Islet of Langerhans (tissue), 1 donor: ENCODE results near the gene ATP8A1.
"Not testable (repeated sequence)": the region's sequence is repeated elsewhere in the genome, so short reads cannot be mapped to it uniquely, and the experiment has no call there.

Source experiments
- FAIRE-seq: peaks from one replicate; lab custom pipeline; 2011; peaks lifted over from hg19 to GRCh38; lab: Jason Lieb, UNC

Gene ATP8A1

GRCh38 chr4:42656944-42657792 is at the start of gene ATP8A1:
ATP8A1 (minus strand) TSS chr4:42657105; CDS start chr4:42656873, 232 bp downstream.
- FAIRE-seq = peak; percentile 9

GRCh38 chr4:42706086-42706485 is 49.2 kb upstream of the ATP8A1 start:
- FAIRE-seq = no peak

DNA sequence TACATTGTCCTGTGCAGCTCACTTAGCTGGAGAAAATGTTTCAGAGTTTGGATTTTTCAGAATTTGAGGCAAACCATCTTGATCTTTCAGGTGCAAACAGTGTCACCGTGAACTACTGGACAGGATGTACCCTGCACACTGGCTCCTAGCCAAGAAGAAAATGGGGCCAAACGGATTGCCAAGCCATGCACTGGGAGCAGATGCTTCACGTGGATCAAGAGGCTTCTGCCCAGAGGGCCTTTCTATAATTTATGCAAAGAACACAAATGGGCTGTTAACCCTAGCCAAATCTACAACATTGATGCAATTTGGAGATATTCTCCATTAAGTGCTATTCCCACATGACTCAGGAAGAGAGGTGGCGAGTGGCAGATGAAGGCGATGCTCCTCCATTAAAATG is 46.9 kb upstream of the ATP8A1 start:
- FAIRE-seq = no peak

DNA sequence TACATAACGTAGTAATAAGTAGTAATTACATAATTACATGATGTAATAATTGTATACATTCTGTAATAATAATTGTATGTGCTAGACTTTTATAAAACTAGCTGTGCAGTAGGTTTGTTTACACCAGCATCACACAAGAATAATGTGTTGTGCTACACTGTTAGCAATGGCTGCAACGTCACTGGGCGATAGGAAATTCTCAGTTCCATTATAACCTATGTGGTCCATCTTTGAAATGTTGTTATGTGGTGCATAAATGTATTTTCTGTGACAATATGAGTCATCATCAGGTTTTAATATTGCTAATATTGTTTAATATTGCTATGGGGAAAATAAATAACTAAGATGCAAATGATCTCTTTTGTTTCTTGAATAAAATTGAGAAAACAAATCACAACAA is 46.0 kb upstream of the ATP8A1 start:
- no peak for FAIRE-seq

DNA sequence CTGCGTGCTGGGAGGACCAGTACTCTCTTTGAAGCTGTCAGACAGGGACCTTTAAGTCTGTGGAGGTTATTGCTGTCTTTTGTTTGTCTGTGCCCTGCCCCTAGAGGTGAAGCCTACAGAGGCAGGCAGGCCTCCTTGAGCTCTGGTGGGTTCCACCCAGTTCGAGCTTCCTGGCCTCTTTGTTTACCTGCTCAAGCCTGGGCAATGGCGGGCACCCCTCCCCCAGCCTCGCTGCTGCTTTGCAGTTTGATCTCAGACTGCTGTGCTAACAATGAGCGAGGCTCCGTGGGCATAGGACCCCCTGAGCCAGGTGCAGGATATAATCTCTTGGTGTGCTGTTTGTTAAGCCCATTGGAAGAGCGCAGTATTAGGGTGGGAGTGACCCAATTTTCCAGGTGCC is 44.9 kb upstream of the ATP8A1 start:
- not testable (repeated sequence) for FAIRE-seq

DNA sequence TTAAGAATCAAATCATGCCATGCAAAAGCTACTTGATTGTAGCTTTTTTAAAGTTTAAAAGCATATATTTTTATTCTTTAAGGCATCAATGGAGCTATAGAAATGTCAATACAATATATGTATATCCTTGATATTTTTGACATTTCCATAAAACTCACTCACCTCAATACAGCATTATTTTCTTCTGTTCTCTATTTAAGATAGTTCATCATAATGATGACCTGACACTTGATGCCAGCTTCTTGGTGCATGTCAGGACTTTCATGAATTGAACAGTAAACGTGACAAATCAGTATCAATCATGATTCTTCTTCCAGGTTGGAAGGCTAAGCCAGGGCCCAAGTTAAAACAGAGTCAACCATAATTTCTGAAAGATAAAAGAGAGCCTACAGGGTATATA is 33.6 kb upstream of the ATP8A1 start:
- FAIRE-seq = no peak

GRCh38 chr4:42683393-42683792 is 26.5 kb upstream of the ATP8A1 start:
- no peak for FAIRE-seq

- FAIRE-seq = peak; percentile 75
Measured at GRCh38 chr4:42678512-42678911, 21.6 kb upstream of the ATP8A1 start.

DNA sequence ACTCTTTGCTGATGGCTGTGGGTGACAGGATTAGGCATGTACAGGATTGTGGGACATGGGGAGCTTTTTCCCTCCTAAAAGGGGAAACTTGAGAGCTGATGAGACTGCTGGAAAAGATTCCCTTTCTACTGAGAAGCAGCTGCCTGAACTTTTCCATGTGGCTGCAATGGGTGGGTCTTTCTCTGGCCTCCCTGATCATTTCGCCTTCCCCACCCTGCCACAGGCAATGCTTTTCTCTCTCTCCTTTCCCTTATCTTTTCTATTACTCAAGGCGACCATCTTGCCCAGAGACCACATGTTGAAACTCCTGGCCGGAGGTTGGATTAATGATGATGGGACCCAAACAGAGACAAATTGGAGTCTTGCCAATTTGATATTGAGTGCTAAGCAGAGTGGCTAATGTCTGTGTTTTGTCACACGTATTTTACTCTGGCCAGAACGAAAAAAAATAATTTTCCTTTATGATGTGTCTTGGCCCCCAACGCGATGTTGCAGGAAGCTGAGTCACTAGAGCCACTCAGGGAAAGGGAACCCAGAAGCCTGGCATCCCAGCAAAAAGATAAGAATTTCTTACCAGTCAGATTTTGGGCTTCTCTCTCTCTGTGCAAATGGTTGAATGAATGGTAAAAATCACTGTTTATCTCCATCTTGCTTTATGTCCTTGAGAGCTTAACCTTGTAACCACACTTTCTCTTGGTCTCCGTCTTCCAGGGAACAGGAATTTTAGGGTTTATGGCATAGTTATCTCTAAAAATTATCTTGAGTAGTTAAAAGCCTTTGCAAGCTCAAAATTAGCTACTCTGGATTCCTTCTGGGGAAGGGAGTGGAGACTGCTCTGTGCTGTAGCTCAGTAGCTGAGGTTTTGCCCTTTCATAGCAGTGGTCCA is 19.4 kb upstream of the ATP8A1 start:
- FAIRE-seq = no peak

DNA sequence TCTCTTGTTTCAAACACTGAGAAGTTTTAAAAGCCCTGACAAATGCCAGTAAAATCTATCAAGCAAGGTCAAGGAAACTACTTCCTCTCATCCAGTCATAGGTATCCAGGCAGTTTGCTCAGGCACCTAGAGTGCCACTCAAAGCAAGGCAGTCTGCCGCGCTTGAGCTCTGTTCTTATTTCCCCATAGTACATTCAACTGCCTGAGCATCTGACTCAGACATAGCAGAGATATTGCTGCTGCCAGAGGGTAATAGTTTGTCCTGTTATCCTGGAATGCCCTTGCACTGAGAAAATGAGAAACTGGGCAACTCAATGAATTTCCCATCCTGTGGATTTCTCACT is 16.1 kb upstream of the ATP8A1 start:
- FAIRE-seq = no peak

DNA sequence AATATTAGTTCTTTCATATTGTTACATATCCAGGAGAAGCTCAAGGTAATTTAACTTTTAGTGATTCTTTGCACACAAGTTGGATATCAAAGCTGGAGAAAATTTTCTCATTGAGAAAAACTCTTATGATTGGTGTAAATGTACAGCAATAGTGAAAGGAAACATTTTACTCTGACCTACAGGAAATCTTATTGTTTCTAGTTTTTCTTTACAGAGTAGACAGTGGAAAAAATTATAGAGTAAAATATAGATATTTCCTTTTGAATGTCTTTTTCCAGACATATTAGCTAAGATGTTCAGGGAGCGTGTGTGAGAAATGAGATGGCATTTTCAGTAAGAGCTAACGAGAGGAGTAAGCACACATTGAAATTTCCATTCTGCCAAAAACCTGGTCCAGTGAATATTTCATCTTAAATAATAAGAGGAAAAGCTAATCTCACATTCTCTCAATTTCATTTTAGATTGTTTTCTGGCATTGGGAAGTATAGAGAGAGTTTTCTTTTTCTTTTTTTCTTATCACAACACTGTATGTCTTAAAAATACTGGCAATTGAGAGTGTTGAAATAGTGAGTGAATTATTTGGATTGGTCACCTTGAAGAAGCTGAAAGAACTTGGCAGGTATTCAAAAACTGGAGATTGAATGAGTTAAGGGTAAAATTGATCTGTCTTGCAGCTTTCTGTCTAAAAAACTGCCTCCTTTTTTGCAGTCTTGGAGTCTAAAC is 15.6 kb upstream of the ATP8A1 start:
- no peak for FAIRE-seq

- no peak for FAIRE-seq
Measured at GRCh38 chr4:42671431-42672194, 14.7 kb upstream of the ATP8A1 start.

DNA sequence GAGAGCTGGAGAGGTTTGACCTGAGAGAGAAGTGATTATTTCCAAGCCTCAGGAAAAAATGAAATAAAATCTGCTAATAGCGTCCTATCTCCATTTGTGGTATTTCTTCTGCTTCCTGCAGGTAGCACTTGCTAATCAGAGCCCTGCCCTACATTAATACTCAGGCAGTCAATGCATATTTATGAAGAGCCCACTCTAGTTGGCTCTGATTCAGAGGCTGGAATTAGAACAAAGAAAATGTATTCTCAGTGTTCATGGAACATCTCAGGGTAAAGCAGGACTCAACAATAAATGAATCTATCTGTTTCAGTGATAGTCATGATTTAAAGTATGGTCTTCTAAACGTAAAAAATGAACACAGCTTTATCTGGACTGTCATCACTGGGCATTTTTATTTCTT is 1.4 kb upstream of the ATP8A1 start:
- no peak for FAIRE-seq

DNA sequence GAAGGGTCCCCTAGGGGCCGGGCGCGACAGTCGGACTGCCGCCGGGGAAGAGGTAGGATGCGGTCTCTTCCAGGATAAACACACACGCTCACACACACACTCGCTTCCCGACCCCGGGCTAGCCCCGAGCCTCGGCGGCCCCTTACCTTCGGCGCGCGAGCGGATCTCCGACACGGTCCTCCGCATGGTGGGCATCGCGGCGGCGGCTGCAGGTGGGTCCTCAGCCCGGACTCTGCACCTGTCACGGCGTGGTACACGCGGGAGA is 294 bp downstream of the ATP8A1 start:
- FAIRE-seq = no peak

GRCh38 chr4:42655921-42656678 is 805 bp downstream of the ATP8A1 start:
- FAIRE-seq = peak; percentile 58

- no peak for FAIRE-seq
Measured at GRCh38 chr4:42655269-42655637, 1.7 kb downstream of the ATP8A1 start.

DNA sequence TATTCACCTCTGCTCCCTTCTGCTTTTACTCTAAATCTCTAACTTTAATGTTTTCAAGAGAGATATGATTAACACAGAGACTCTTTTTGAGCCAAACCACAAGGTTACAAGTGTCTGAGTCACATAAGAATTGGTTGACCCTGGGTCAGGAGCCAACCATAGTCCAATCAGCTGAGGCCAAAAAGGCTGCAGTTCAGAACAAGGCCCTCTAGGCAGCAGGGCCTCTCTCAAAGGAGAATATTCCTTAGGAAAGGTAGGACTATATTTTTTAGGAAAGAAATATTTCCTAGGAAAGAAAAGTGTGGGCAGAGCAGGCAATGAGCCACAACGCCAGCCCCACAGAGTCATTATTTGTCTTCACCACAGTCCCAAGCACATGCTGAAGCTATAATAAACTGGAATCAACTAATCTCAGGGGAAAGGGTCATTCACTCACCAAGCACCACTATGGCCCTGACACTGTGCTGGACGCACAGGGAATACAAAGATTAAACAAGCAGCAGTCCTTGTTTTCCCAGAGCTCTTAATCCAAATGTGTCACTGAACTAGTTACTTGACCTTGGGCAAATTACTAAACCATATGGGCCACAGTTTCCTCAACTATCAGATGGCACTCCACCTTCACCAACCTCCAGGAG is 2.2 kb downstream of the ATP8A1 start:
- FAIRE-seq = peak; percentile 55

DNA sequence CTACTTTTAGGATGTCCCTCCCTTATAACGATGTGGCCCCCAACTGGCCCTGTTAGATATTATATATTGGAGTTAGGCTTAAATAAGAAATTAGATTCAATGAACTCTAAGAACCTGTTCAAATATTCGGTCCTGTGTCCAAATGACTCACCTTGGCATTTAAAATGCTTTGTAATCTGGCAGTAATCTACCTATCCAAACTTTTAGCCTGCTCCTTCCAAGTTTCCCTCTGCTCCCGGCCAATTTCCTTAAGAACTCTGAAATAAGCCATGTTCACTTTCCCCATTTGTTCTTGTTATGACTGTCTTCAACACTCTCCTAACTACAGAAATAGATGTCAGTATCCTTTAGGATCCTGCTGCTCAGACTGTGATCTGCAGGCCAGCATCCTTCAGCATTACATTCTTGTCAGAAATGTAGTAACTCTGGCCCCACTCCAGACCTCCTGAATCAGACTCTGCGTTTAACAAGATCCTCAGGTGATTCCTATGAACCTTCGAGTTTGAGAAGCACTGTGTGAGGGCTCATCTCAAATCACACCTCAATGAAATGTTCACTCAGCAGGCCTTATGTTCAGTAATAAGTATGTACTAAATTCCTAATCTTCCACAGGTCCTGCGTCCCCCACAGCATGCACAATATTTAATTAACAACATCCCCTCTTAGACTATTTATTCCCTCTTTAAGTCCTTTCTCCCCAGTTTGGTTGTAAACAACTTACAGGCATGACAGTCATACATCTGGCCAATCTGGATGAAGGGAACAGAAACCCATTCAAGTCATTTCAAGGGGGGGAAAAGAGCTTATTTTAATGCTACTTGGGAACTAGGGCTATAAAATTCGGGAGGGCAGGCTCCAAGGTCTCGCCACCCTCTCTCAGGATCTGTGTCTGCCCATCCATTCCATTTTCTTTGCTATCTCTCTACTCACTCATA is 3.0 kb downstream of the ATP8A1 start:
- FAIRE-seq = no peak

DNA sequence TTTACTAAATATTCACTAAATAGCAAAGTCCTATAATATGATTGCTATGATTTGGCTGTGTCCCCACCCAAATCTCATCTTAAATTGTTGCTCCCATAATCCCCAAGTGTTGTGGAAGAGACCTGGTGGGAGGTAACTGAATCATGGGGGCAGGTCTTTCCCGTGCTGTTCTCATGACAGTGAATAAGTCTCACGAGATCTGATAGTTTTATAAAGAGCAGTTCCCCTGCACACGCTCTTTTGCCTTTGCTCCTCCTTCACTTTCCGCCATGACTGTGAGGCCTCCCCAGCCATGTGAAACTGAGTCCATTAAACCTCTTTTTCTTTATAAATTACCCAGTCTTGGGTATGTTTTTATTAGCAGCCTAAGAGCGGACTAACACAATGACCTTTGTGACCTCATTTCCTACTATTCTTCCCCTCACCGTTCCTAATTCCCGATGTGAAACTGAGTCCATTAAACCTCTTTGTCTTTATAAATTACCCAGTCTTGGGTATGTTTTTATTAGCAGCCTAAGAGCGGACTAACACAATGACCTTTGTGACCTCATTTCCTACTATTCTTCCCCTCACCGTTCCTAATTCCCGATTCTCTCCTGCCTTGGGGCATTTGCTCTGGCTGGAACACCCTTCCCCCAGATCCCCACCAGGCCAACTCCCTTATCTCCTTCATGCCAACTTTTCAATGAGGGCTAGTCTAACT is 4.2 kb downstream of the ATP8A1 start:
- FAIRE-seq = not testable (repeated sequence)
